GM18498 (cell line): ENCODE results near the gene CTRL.
"Not testable (repeated sequence)": the region's sequence is repeated elsewhere in the genome, so short reads cannot be mapped to it uniquely, and the experiment has no call there.

Experiments
- ATAC-seq: cut with Tn5 transposase; IDR thresholded peaks from one replicate; pipeline ENCODE4 v1.9.1; 2021; ENCODE audit warnings: mild to moderate bottlenecking, moderate library complexity; ENCODE audit not compliant: unreplicated experiment

Gene CTRL

DNA sequence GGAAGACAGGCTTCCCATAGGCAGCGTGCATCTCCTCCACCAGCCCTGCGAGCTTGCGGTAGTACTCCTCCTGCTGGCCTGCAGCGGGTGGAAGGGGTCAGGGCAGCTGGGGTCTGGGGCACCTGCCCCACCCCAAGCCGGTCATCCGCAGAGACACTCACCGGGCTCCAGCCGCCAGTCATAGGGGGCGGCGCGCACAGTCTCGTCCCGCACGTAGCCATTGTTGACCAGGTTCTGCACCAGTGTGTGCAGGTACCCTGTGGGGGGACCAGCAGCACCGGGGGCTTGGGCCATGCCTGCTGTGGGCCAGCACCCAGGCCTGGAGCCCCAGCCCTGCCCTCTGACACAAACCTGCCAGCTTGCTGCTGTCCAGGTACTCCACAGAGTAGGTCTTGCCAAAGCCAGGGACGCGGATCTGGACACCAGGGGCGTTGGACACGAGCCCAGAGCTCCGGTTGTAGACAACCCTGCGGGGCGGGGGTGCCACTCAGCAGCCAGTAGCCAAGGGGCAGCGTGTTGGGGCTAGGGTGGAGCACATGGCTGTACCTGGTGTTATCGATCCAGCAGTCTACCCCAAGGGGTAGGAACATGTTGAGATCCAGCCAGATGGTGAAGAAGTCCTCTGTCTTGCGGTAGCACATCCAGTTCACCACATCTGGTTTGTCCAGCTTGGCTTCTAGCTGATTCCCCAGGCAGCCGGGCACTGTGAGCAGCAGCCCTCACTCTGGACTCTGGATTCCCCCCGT is 11.0 kb upstream of the CTRL start:
- no peak for ATAC-seq

DNA sequence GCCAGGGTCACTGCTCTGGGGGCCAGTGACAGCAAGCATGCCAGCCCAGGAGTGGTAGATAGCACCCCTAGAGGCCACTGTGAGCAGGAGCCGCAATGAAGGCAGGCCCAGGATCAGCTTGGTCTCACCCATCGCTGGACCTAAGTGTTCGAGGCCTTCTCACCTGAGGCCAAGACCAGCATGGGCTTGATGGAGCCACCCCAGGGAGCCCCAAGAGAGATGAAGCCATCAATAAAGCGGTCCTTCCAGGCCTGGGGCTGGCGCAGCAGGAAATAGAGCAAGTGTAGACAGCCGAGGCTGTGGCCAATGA is 10.5 kb upstream of the CTRL start:
- ATAC-seq = no peak

DNA sequence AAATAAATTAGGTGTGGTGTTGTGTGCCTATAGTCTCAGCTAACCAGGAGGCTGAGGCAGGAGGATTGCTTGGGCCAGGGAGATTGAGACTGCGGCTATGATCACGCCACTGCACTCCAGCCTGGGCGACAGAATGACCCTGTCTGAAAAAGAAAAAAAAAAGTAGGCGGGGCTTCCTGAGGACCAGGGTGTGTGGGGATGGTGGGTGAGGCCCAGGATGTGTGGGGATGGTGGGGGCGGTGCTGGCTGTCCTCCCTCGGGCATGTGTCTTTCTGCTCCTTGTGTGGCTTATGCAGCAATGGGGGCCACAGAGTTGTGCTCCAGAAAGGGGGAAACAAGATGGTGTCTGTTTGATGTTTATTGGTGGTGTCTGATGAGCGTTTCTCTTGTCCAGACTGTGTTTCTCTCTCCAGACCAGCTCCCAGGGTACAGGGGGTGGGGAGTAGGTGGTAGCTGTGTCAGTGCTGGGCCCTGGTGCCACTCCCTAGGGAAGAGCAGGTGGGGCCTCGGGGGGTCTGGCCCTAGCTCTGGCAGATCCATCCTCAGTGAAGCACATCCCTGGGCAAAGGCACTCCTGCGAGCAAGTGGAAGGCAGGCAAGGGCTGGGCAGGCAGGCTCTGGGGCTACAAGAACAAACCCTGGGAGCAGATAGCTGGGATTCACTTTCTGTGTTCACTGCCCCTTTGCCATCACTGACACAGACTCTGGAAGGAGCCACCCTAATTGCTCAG is 10.0 kb upstream of the CTRL start:
- ATAC-seq = no peak

DNA sequence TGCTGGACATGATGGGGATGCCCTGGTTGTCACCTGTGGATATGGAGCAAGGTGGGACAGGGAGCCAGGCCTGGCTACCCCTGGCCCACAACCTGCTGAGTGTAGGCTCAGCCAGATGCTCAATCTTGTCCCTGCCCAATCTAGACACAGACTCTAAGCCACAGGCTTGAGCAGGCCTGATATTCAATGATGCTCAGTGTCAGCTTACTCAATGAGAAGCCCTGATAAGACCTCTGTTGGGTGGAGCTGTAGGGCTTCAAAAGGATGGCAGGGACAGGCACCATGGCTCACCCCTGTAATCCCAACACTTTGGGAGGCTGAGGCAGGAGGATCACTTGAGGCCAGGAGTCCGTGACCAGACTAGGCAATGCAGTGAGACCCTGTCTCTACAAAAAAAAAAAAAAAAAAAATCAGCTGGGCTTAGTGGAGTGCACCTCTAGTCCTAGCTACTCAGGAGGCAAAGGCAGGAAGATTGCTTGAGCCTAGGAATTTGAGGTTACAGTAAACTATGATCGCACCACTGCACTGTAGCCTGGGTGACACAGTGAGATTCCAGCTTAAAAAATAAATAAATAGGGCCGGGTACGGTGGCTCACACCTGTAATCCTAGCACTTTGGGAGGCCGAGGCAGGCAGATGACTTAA is 8.9 kb upstream of the CTRL start:
- no peak for ATAC-seq

DNA sequence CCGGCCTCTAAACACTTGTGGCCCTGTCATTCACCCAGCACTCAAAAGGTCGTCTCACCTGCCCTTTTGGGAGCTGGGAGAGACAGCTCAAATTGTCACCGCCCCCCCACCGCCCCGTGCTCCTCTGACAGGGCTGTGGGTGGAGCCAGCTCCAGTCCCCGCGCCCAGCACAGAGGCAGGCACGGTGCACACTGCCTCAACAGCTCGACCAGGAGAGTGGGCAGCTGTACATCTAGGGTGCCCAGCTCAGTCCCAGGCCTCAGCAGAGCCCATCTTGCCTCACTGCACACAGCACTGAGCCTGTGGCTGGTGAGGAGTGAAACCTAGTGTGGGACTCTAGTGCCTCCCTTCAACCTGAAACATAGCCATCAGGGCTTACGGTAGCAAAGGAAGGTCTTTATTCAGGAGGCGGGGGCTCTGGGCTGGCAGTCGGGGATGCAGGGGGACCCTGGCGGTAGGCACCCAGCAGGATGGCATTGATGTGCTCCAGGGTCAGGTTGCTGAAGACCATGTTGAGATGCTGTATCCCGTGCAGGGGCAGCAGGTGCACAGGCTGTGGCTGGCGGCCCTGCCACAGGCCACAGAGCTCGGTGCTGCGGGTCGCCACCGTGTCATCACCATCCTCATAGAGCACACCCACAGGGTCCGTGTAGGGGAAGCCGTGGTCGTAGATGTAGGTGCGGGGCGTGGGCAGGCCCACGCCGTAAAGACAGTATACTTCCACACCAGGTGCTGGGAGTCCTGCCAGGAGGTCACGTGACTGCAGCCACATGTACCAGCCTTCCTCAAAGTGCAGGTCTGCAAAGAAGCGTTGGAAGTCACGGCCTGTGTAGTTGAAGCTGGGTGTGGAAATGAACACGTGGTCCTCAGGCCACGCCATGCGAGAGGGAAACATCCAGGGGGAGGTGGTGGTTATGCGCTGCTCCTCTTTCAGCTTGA is 8.1 kb upstream of the CTRL start:
- ATAC-seq = no peak

DNA sequence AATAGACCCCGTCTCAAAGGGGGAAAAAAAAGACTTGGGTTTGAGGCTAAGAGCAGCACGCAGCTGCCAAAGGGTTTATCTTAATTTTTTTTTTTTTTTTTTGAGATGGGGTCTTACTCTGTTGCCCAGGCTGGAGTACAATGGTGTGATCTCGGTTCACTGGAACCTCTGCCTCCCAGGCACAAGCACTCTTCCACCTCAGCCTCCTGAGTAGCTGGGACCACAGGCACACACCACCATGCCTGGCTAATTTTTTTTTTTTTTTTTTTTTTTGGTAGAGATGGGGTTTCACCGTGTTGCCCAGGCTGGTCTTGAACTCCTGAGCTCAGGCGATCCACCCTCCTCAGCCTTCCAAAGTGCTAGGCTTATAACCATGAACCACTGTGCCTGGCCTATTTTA is 6.1 kb upstream of the CTRL start:
- not testable (repeated sequence) for ATAC-seq

DNA sequence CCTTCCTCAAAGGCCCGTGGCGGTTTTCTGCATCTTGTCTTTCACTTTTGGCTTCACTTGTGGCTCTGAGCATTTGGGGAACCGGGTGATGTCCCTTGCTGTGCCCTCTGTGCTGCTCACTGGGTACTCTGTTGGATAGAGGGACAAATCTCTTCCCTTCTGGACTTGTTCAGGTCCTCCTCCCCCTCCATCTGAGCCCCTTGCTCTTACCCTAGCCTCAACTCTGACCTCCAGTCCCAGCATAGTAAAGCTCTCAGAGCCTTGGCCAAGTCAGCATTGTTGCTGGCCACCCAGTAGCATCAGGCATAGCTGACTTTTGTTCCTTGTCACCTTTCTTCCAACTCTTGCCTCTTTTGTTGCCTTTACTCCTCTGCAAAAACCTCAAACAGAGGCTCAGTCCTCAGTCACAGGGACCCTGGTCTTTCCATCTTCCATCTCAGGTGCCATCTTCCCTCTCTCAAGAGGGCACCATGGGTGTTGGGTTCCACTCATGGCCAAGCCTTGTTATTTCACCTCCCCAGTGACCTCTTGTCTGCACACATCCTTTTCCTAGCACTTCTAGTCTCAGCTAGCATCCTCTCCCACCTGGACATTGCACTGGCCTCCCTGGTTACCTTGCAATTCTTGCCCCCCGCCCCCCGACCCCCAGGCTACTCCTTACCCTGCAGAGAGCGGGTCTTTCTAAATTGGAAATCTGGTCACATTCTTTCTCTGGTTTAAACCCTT is 5.4 kb upstream of the CTRL start:
- peak; percentile 58 for ATAC-seq

DNA sequence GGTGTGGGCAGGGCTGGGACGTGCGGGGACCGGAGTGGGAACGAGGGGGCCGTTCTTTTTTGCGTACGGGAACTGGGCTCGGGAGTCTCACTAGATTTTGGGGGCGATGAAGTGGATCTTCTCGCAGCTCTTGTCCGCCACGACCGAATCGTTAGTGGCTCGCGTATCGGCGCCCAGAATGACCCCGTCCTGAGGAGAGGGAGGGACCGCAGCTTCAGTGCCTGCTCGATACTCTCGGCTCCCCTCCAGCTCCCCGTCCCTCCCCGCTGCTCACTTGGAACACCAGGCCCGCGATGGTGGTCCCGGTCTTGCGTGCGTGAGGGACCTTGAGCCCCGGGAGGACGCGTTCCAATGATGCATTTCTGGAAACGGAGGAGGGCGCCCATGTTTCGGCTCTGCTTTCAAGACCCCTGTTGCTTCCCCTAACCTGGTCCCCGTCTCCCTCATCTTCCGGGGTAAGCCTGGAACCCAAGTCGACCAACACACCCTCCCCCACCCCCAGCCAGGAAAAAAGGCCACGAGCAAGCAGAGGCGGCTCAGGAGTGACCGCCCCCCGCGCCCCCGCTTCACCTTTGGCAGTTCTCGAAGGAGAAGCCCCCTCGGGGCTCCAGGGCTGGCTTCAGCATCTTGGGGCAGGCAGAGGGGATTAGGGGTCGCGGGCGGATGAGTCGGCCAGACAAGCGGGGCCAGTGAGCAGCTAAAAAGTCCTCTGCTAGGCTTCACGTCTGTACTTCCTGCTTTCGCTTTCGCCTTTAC is 4.6 kb upstream of the CTRL start, which contains the start of gene PSMB10:
PSMB10 (minus strand) TSS at position 727 of the 756 bp plus-strand sequence; CDS start at position 626, 101 bp downstream.
- peak; percentile 6 for ATAC-seq

DNA sequence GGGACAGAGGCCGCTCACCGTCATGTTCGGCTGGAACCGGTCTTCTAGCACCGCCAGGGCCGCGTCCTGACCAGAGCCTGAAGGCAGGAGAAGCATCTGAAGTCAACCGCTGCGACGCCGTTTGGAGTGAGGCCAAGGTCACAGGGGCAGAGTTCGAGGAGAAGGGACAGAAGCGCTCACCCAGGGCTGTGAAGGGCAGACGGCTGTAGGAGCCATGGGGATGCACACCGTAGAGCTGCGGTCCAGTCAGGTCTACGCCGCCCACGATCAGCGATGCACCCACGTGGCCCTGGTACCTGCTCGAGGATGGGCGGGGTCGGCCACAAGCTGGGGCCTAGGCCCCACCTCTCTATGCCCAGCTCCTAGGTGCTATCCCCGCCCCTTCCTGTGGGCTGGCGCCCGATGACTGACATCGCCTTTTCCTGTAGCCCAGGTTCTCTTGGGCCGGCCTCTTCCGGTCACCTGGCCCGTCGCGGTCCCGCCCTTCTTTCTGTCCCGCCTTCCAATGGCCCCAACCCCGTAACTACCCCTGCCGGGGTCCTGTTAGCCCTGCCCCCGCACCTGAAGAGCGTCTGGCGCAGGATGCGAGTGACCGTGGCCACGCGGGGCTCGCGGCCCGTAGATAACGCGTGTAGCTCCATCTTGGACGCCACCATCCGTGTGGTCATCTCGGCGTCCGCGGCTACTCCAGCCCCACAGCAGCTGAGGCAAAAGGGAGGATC is 3.9 kb upstream of the CTRL start:
- ATAC-seq = peak; percentile 90

DNA sequence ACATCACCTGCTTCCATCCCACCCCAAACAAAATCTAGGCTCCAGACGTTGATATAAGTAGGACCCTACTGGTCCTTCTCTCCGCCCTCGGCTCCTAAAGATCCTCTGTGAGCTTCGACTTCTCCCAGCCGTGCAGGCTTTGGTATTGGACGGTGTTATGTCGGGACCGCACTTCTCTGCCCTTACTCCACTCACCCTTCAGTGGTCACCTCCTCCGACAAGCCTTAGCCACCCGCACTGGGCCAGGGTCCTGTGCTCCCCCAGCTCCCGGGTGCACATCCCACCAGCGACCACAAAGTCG is 3.4 kb upstream of the CTRL start:
- no peak for ATAC-seq

DNA sequence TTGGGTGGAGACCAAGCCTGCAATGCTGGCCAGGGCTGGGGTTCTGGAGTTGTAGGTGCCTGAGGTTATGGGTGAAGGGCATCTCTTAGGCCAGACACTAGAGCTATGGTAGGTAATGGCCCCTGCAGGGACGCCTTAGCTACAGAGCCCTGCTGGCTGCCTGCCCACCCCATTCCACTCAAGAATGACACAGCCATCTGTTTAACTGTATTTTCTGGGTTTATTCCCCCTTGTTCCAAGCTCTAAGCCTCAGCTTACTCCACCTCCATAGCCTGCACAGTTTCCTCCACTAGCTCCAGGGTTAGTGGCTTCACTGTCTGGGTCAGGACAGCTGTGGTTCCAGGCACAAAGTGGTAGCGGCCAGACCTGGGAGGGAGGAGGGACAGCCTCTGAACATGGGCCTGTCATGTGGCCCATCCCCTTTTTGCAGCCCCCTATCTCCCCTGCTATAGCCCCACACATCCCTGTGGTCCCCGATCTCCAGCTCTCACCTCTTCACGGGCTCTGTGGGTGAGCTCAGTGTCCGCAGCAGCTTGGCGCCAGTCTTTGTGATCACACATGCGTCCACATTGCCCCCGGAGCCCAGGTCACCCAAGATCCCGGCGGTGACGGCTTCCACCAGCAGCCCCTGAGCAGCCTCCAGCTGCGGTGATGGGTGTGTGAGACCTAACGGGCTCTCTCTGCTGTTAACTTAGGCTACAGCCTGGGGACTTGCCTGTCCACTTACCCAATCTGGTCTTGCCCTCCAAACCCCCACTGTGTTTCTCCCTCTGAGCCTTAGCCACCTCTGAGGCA is 2.8 kb upstream of the CTRL start:
- ATAC-seq = no peak

DNA sequence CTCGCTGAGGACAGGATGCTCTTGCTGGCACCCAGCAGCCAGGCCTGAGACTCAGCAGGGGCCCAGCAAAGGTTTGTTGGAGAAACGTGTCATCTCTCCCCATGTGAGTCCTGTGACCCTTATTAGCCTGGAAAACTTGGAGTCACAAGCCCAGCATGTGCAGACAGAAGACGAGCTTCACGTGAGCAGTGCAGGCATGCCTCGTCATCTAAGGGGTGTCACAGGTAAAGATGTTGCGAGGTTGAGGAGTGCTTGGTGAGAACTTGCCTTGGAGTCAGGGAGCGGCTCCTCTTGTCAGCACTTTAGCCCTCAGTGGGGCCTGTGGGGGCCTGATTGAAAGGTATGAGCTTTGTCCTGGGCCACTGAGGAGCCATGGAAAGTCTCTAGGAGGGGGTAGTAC is 2.1 kb upstream of the CTRL start:
- no peak for ATAC-seq

DNA sequence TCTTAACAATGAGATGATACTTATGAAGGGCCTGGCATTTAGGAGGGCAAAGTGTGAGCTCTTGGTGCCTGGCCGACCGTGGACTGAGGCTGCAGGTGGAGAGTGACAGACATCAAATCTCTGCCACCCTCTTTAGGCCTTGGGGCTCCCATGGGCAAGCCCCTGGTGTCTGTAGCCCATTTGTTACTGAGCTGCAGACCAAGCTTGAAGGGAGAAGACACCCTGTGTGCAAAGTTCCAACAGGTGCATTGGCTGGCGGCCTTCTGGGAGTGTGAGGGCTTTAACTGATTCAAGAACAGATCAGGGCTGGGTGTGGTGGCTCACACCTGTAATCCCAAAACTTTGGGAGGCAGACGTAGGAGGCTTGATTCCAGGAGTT is 789 bp upstream of the CTRL start:
- no peak for ATAC-seq

DNA sequence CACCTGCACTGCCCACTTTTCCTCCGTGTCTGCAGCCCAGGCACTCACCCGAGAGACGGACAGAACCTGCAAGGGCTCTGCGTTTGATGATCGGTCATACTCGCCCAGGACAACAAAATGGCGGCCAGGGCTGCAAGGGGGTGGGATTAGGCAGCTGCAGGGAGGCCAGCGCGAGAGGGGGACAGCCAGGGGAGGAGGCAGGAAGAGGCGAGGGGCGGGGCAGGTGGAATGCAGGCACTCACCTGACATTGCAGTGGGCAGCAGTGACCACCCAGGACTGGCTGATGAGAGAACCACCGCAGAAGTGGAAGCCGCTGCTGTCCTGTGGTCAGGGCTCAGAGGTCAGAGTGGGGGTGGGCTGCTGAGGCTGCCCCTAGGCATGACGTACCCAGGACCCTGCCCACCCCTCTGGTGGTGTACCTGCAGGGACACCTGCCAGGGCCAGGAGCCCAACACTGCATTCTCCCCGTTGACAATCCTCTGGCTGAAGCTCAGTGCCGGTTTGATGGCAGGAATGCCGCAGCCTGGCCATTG is 917 bp downstream of the CTRL start:
- no peak for ATAC-seq

DNA sequence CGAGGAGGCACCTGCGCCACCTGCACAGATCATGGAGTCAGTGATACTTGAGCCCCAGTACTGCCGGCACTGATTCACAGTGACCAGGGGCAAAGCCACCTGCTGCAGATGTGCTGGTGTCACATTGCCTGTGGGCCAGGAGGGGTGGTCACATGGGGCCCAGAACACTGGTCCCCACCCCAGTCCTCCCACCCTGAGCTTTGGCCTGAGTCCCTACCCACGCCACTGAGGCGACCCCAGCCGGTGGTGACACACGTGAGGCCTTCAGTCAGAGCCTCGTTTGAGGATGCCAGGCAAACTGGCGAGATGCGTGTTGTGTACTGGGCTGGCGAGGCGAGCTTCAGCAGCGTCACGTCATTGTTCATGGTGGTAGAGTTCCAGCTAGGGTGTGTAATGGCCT is 1.5 kb downstream of the CTRL start:
- no peak for ATAC-seq

DNA sequence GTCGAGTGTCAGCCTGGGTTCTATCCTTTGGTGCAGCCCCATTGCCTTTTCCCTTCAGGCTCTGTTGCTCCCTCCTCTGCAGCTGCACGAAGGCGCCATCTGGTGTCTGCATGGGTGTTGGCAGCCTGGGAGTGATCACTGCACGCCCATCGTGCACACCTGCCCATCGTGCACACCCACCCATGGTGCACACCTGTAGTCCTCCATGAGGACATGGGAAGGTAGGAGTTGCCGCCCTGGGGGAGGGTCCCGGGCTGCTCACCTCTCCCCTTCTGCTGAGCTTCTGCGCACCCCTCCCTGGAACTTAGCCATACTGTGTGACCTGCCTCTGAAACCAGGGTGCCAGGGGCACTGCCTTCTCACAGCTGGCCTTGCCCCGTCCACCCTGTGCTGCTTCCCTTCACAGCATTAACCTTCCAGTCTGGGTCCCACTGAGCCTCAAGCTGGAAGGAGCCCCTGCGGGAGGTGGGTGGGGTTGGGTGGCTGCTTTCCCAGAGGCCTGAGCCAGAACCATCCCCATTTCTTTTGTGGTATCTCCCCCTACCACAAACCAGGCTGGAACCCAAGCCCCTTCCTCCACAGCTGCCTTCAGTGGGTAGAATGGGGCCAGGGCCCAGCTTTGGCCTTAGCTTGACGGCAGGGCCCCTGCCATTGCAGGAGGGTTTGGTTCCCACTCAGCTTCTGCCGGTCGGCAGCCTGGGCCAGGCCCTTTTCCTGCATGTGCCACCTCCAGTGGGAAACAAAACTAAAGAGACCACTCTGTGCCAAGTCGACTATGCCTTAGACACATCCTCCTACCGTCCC is 2.9 kb downstream of the CTRL start:
- no peak for ATAC-seq

DNA sequence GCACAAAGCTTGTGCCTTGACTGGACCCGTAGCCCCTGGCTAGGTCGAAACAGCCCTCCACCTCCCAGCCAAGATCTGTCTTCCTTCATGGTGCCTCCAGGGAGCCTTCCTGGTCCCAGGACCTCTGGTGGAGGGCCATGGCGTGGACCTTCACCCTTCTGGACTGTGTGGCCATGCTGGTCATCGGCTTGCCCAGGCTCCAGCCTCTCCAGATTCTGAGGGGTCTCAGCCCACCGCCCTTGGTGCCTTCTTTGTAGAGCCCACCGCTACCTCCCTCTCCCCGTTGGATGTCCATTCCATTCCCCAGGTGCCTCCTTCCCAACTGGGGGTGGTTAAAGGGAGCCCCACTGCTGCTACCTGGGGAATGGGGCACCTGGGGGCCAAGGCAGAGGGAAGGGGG is 3.5 kb downstream of the CTRL start:
- ATAC-seq = no peak
